MCF 10A (cell line): ENCODE measurements around the gene TMEM40. TPM values are rescaled to one million over a fixed set of nuclear protein-coding genes. Genes with fewer than 3 reads are reported as not detected.

ENCODE experiments used
- BruUV-seq: library from RNA; stranded (reverse); fragments of 400-500 nt; replicated peaks from 2 replicates; lab custom pipeline; 2021; lab: Mats Ljungman, UMichigan
- CTCF ChIA-PET: fragments of 300-600 bp; sonication (Branson Sonifier 250); formaldehyde crosslinking; extraction: SDS; loops from one replicate; lab custom pipeline; 2021; ENCODE audit warnings: antibody characterized with exemption, inconsistent platforms; lab: Yijun Ruan, JAX
- POLR2A ChIA-PET: fragments of 300-600, 350-650 bp; sonication (Branson Sonifier 250); formaldehyde crosslinking; extraction: SDS; loops from one replicate; lab custom pipeline; 2020; ENCODE audit warnings: antibody characterized with exemption, inconsistent platforms; lab: Yijun Ruan, JAX
- DNase-seq: peaks from one replicate; pipeline ENCODE4 v3.0.0-alpha.2; 2018; ENCODE audit not compliant: unreplicated experiment
- H3K27ac Mint-ChIP-seq: one replicate; pipeline ENCODE4 v1.8.0; 2022; ENCODE audit warnings: mild to moderate bottlenecking, low read depth, mixed read lengths; ENCODE audit not compliant: unreplicated experiment
- H3K27me3 Mint-ChIP-seq: one replicate; pipeline ENCODE4 v1.8.0; 2022; ENCODE audit warnings: mixed read lengths; ENCODE audit not compliant: insufficient read depth, unreplicated experiment
- H3K36me3 Mint-ChIP-seq: one replicate; pipeline ENCODE4 v1.8.0; 2022; ENCODE audit warnings: mild to moderate bottlenecking, moderate library complexity, mixed read lengths; ENCODE audit not compliant: insufficient read depth, unreplicated experiment
- H3K4me1 Mint-ChIP-seq: one replicate; pipeline ENCODE4 v1.8.0; 2022; ENCODE audit warnings: mixed read lengths; ENCODE audit not compliant: insufficient read depth, unreplicated experiment
- H3K4me3 Mint-ChIP-seq: one replicate; pipeline ENCODE4 v1.8.0; 2022; ENCODE audit warnings: mild to moderate bottlenecking, moderate library complexity, mixed read lengths; ENCODE audit not compliant: unreplicated experiment
- H3K9me3 Mint-ChIP-seq: one replicate; pipeline ENCODE4 v1.8.0; 2022; ENCODE audit warnings: mixed read lengths; ENCODE audit not compliant: unreplicated experiment
- CTCF ChIP-seq: fragments of 200-600 bp; IDR thresholded peaks from one replicate; pipeline ENCODE4 v1.8.0; 2022; ENCODE audit warnings: antibody characterized with exemption, mild to moderate bottlenecking; ENCODE audit not compliant: unreplicated experiment
- intact Hi-C: fragments of 100-400 bp; cut with micrococcal nuclease; formaldehyde crosslinking; loops from 2 replicates; pipeline ENCODE4 v1.14.1; 2022
- total RNA-seq: library from RNA; stranded (reverse); gene quantifications from 2 replicates; pipeline ENCODE4 v1.2.3, GENCODE V29; 2022

TMEM40 gene
- total RNA-seq, 1 experiment from 2014 or later = 58.4 TPM

- ChIA-PET CTCF (interaction anchor here (4.9 kb wide), 1 partner anchor 15 kb away, joined by 61 read pairs; no protein-coding TSS in a partner anchor), POLR2A (no interaction called here)
- no TSS peak for BruUV-seq
- Mint-ChIP-seq H3K27me3 (no peaks in the 10 kb centered on the region), H3K4me1 (peaks cover 10% of the 10 kb centered on the region), H3K36me3 (no peaks in the 10 kb centered on the region), H3K27ac (no peak overlapping the region), H3K4me3 (no peak overlapping the region), H3K9me3 (no peaks in the 10 kb centered on the region)
- no peak for DNase-seq
- TF ChIP-seq CTCF = no peak
- intact Hi-C loops = no loop called here
Observed at GRCh38 chr3:12722226-12722625, 36.8 kb downstream of the TMEM40 start.

DNA sequence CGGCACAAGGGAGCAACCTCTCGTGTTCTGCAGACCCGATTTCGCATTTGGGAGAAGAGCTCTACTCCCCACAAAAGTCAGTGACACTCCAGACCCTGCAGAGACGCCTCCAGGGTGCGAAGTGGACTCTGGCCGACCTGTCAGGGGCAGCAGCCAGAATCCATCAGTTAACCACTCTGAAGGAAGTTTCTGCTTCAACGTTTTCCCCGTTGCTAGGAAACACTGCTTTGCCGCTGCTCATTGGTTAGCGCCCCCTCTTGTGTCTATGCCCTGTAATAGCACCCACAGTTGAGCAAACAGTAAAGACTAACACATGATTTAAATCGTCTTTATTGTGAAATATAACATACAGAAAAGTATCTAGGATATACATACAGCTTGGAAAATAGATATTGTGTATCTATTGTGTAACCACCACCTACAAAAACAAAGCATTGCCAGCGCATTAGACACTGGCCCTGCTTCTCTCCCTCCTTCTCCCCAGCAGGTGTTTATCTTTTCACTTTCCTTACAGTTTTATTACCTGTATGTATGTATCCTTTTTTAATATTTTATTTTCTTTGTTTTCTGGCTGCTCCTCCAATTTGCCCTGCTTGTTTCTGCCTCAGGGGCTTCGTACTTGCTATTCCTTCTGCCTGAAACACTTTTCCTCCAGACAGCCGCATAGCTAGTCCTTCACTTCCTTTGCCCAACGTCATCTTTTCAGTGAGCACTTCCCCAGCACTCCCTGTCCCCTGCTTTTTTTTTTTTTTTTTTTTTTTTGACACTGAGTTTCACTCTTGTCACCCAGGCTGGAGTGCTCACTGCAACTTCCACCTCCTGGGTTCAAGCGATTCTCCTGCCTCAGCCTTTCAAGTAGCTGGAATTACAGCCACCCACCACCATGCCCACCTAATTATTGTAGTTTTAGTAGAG lies 38.8 kb downstream of the TMEM40 start:
- peaks cover 15% of the 10 kb centered on the region for H3K4me1 Mint-ChIP-seq
- intact Hi-C loops = loop anchor here (1.0 kb wide), 1 partner anchor 56 kb away; the partner anchor contains the start of gene RAF1
- BruUV-seq = no TSS peak
- H3K27me3 Mint-ChIP-seq = no peaks in the 10 kb centered on the region
- ChIA-PET CTCF (interaction anchor here (0.6 to 4.9 kb wide), 33 partner anchors 8 to 1580 kb away, joined by 3 to 61 read pairs (median 3); partner anchors contain the start of genes MKRN2OS and TMEM40), POLR2A (interaction anchor here (0.6 to 1.2 kb wide), 4 partner anchors 13 to 58 kb away, joined by 3 read pairs; partner anchors contain the start of gene TMEM40)
- peak; percentile 84 for DNase-seq
- no peaks in the 10 kb centered on the region for H3K36me3 Mint-ChIP-seq
- TF ChIP-seq CTCF = peak; percentile 84
- peak overlapping the region; percentile 63 for H3K27ac Mint-ChIP-seq
- no peaks in the 10 kb centered on the region for H3K9me3 Mint-ChIP-seq
- no peak overlapping the region for H3K4me3 Mint-ChIP-seq

DNA sequence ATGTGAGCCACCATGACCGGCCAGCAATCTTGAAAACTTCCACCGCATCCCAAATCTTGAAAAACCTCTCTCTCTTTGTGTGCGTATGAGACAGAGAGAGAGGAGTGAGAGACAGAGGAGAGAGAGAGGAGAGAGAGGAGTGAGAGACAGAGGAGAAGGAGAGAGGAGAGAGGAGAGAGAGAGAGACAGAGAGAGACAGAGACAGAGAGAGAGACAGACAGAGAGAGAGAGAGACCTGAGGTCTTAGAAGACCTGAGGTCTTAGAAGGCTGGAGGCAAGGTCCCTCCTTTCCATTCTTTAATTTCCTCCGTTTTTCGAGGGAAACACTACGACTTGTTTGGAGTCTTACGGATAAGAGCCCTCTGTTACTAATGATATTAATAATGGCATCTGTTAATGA lies 39.5 kb downstream of the TMEM40 start:
- no TSS peak for BruUV-seq
- H3K36me3 Mint-ChIP-seq = no peaks in the 10 kb centered on the region
- H3K4me3 Mint-ChIP-seq = no peak overlapping the region
- ChIA-PET POLR2A (interaction anchor here (0.6 to 1.2 kb wide), 3 partner anchors 40 to 52 kb away, joined by 3 to 4 read pairs (median 3); partner anchors contain the start of gene TMEM40), CTCF (interaction anchor here (0.6 to 4.9 kb wide), 20 partner anchors 9 to 1581 kb away, joined by 3 to 61 read pairs (median 4); partner anchors contain the start of gene MKRN2OS)
- H3K9me3 Mint-ChIP-seq = no peaks in the 10 kb centered on the region
- H3K27ac Mint-ChIP-seq = peak overlapping the region; percentile 63
- H3K4me1 Mint-ChIP-seq = peaks cover 15% of the 10 kb centered on the region
- no peak for TF ChIP-seq CTCF
- intact Hi-C loops = no loop called here
- DNase-seq = no peak
- no peaks in the 10 kb centered on the region for H3K27me3 Mint-ChIP-seq

DNA sequence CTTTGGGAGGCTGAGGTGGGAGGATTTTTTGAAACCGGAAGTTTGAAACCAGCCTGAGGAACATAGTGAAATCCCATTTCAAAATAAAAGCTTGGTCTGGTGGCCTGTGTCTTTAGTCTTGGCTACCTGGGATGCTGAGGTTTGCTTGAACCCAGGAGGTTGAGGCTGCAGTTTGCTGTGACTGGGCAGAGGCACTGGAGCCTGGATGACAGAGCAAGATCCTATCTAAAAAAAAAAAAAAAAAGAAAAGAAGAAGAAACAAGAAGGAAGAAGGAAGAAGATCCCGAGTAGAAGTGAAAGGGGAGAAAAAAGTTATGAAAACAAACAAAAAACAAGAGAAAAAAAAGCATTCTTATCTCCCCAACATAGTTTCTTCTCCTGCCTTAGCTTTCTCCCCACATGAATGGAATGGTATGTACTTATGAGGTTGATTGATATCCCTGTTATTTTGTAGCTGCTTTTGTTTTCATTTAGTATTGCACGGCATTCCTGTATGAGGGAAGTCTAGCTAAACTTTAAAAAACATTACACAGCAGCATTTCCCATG lies 42.4 kb downstream of the TMEM40 start:
- DNase-seq = no peak
- BruUV-seq = no TSS peak
- TF ChIP-seq CTCF = no peak
- ChIA-PET CTCF (interaction anchor here (0.5 to 2.1 kb wide), 8 partner anchors 8 to 280 kb away, joined by 3 to 6 read pairs (median 3); no protein-coding TSS in a partner anchor), POLR2A (interaction anchor here (1.8 kb wide), 1 partner anchor 52 kb away, joined by 5 read pairs; the partner anchor contains the start of gene RAF1)
- Mint-ChIP-seq H3K27me3 (no peaks in the 10 kb centered on the region), H3K9me3 (no peaks in the 10 kb centered on the region), H3K27ac (peak overlapping the region; percentile 78), H3K36me3 (no peaks in the 10 kb centered on the region), H3K4me3 (no peak overlapping the region), H3K4me1 (peaks cover 15% of the 10 kb centered on the region)
- intact Hi-C loops = no loop called here
